GM23248 (cell line): ENCODE measurements around the gene MYO1E. TPM values are rescaled to one million over a fixed set of nuclear protein-coding genes. Genes with fewer than 3 reads are reported as not detected.
"Not testable (repeated sequence)": the region's sequence is repeated elsewhere in the genome, so short reads cannot be mapped to it uniquely, and the experiment has no call there.

Experiments
- DNase-seq: peaks from one replicate; pipeline ENCODE4 v3.0.0-alpha.2; 2015
- H2AFZ ChIP-seq: fragments of 200-600 bp; sonication (generic); 2 replicates; pipeline ENCODE4 v1.6.1; 2016; ENCODE audit warnings: antibody characterized with exemption
- H3F3A ChIP-seq: fragments of 200-600 bp; sonication (generic); 2 replicates; pipeline ENCODE4 v1.6.1; 2016; ENCODE audit warnings: mild to moderate bottlenecking, antibody characterized with exemption, mixed run types; ENCODE audit not compliant: insufficient read depth
- H3K27ac ChIP-seq: fragments of 200-600 bp; sonication (generic); 2 replicates; pipeline ENCODE4 v1.5.1; 2016; ENCODE audit warnings: mild to moderate bottlenecking
- H3K27me3 ChIP-seq: fragments of 200-600 bp; sonication (generic); replicated peaks from 2 replicates; pipeline ENCODE4 v1.6.1; 2016; ENCODE audit warnings: mild to moderate bottlenecking; ENCODE audit not compliant: insufficient read depth
- H3K36me3 ChIP-seq: fragments of 200-600 bp; sonication (generic); 2 replicates; pipeline ENCODE4 v1.6.1; 2016; ENCODE audit warnings: low read depth, mild to moderate bottlenecking
- H3K4me1 ChIP-seq: fragments of 200-600 bp; sonication (generic); 2 replicates; pipeline ENCODE4 v1.6.1; 2016; ENCODE audit warnings: mild to moderate bottlenecking; ENCODE audit not compliant: insufficient read depth
- H3K4me2 ChIP-seq: fragments of 200-600 bp; sonication (generic); one replicate; pipeline ENCODE4 v1.6.1; 2016; ENCODE audit warnings: mild to moderate bottlenecking; ENCODE audit not compliant: unreplicated experiment
- H3K4me3 ChIP-seq: fragments of 200-600 bp; sonication (generic); 2 replicates; pipeline ENCODE4 v1.5.1; 2016; ENCODE audit warnings: mild to moderate bottlenecking
- H3K79me2 ChIP-seq: fragments of 200-600 bp; sonication (generic); 2 replicates; pipeline ENCODE4 v1.6.1; 2016; ENCODE audit warnings: mild to moderate bottlenecking; ENCODE audit not compliant: insufficient read depth
- H3K9ac ChIP-seq: fragments of 200-600 bp; sonication (generic); 2 replicates; pipeline ENCODE4 v1.6.1; 2016; ENCODE audit warnings: mild to moderate bottlenecking
- H3K9me2 ChIP-seq: fragments of 200-600 bp; sonication (generic); 2 replicates; pipeline ENCODE4 v1.6.1; 2016; ENCODE audit warnings: mixed run types, mild to moderate bottlenecking, moderate library complexity; ENCODE audit not compliant: insufficient read depth
- H3K9me3 ChIP-seq: fragments of 200-600 bp; sonication (generic); one replicate; pipeline ENCODE4 v1.6.1; 2017; ENCODE audit warnings: low read depth
- H4K20me1 ChIP-seq: fragments of 200-600 bp; sonication (generic); 2 replicates; pipeline ENCODE4 v1.6.0; 2016; ENCODE audit not compliant: insufficient read depth
- EZH2 ChIP-seq: fragments of 200-600 bp; sonication (generic); IDR thresholded peaks from 2 replicates; pipeline ENCODE4 v1.6.1; 2018; ENCODE audit warnings: antibody characterized with exemption, mild to moderate bottlenecking; ENCODE audit not compliant: insufficient read depth, poor library complexity, severe bottlenecking
- EZH2phosphoT487 ChIP-seq: fragments of 200-600 bp; sonication (generic); IDR thresholded peaks from 2 replicates; pipeline ENCODE4 v1.6.1; 2018; ENCODE audit warnings: antibody characterized with exemption, moderate library complexity, mild to moderate bottlenecking, low read depth; ENCODE audit not compliant: insufficient read depth
- WGBS, 2 experiments: methylation state at CpG; one replicate each; pipeline ENCODE4 v1.1.6; 2015 to 2017; ENCODE audit warnings: low lambda C conversion rate in 2 of 2, low coverage in 1 of 2; ENCODE audit errors: missing lambda C conversion rate in 2 of 2; 5-methylcytosine and 5-hydroxymethylcytosine counted together
- in situ Hi-C: fragments of 300-500 bp; cut with MboI; formaldehyde crosslinking; loops from 2 replicates; pipeline ENCODE4 v1.15.0; 2020
- polyA plus RNA-seq: library from polyadenylated mRNA; unstranded; fragments of >200 nt; fragmentation: Nextera tagmentation; extraction: Ambion mirVana; gene quantifications from 2 replicates; pipeline ENCODE4 v1.2.1, GENCODE V29; 2016
- total RNA-seq: library from RNA; depleted of rRNA; stranded (reverse); fragments of >200 nt; shearing (Covaris generic); gene quantifications from 2 replicates; pipeline ENCODE4 v1.2.3, GENCODE V29; 2014

Gene MYO1E
- total and polyA plus RNA-seq, 2 experiments from 2014 or later: 155 to 190 TPM

- TF ChIP-seq EZH2 (no peak), EZH2phosphoT487 (no peak)
- peaks cover 7% of the 10 kb centered on the region for H3K36me3 ChIP-seq
- H3K4me3 ChIP-seq: no peak overlapping the region
- H3K27ac ChIP-seq: no peak overlapping the region
- no peak overlapping the region for H3K9ac ChIP-seq
- H3K9me3 ChIP-seq: no peaks in the 10 kb centered on the region
- no peak overlapping the region for H3K4me2 ChIP-seq
- H3K27me3 ChIP-seq: no peaks in the 10 kb centered on the region
- 92 to 93% methylated on average over 5 of the region's 5 CpGs for WGBS, 2 experiments
- peaks cover 29% of the 10 kb centered on the region for H3F3A ChIP-seq
- H3K4me1 ChIP-seq: peaks cover 21% of the 10 kb centered on the region
- in situ Hi-C loops: no loop called here
- H3K79me2 ChIP-seq: peaks cover 100% of the 10 kb centered on the region
- no peak for DNase-seq
- H2AFZ ChIP-seq: no peak overlapping the region
- no peaks in the 10 kb centered on the region; the same call in 1 of the 2 replicates for H4K20me1 ChIP-seq
- no peaks in the 10 kb centered on the region for H3K9me2 ChIP-seq
Measured at GRCh38 chr15:59340325-59340724, 32.3 kb downstream of the MYO1E start.

- Histone ChIP-seq H3K27me3 (no peaks in the 10 kb centered on the region), H3F3A (peaks cover 36% of the 10 kb centered on the region), H3K4me3 (no peak overlapping the region), H3K9me3 (no peaks in the 10 kb centered on the region), H3K4me2 (peak overlapping the region; percentile 5), H3K9me2 (no peaks in the 10 kb centered on the region), H3K4me1 (peaks cover 31% of the 10 kb centered on the region), H4K20me1 (no peaks in the 10 kb centered on the region), H3K27ac (peak overlapping the region; percentile 34), H3K9ac (no peak overlapping the region), H3K36me3 (peaks cover 7% of the 10 kb centered on the region), H3K79me2 (peaks cover 100% of the 10 kb centered on the region), H2AFZ (no peak overlapping the region)
- in situ Hi-C loops: no loop called here
- DNase-seq: peak; percentile 78
- WGBS, 2 experiments: 43 to 54% methylated on average over 3 of the region's 3 CpGs
- TF ChIP-seq EZH2: no peak
- no peak for TF ChIP-seq EZH2phosphoT487
Measured at GRCh38 chr15:59339252-59339672, 33.4 kb downstream of the MYO1E start.

- no peak overlapping the region for H3K9ac ChIP-seq
- H3K4me2 ChIP-seq: no peak overlapping the region
- peaks cover 32% of the 10 kb centered on the region for H3K4me1 ChIP-seq
- H3K27me3 ChIP-seq: no peaks in the 10 kb centered on the region
- DNase-seq: no peak
- WGBS, 2 experiments: 94 to 100% methylated on average over 1 of the region's 1 CpG
- H2AFZ ChIP-seq: no peak overlapping the region
- no peaks in the 10 kb centered on the region for H3K9me2 ChIP-seq
- H3K27ac ChIP-seq: no peak overlapping the region
- in situ Hi-C loops: no loop called here
- H4K20me1 ChIP-seq: no peaks in the 10 kb centered on the region
- H3F3A ChIP-seq: peaks cover 37% of the 10 kb centered on the region
- H3K9me3 ChIP-seq: no peaks in the 10 kb centered on the region
- no peak overlapping the region for H3K4me3 ChIP-seq
- TF ChIP-seq EZH2: no peak
- no peak for TF ChIP-seq EZH2phosphoT487
- peaks cover 100% of the 10 kb centered on the region for H3K79me2 ChIP-seq
- H3K36me3 ChIP-seq: peaks cover 7% of the 10 kb centered on the region
Measured at GRCh38 chr15:59338414-59338813, 34.3 kb downstream of the MYO1E start.

- H4K20me1 ChIP-seq, H3K9me2 ChIP-seq, H3K27me3 ChIP-seq, H3K27ac ChIP-seq, H2AFZ ChIP-seq, H3K9me3 ChIP-seq, in situ Hi-C loops, H3K4me2 ChIP-seq, DNase-seq, H3K36me3 ChIP-seq, H3K4me3 ChIP-seq, H3K9ac ChIP-seq: not testable (repeated sequence)
- peaks cover 100% of the 10 kb centered on the region for H3K79me2 ChIP-seq
- peaks cover 36% of the 10 kb centered on the region for H3K4me1 ChIP-seq
- 98 to 100% methylated on average over 3 to 4 of the region's 4 CpGs for WGBS, 2 experiments
- H3F3A ChIP-seq: peaks cover 26% of the 10 kb centered on the region
Measured at GRCh38 chr15:59336725-59337124, 35.9 kb downstream of the MYO1E start.

GRCh38 chr15:59335207-59335786, 37.4 kb downstream of the MYO1E start:
- peak; percentile 45 for DNase-seq
- H4K20me1 ChIP-seq: no peaks in the 10 kb centered on the region
- no peak overlapping the region for H2AFZ ChIP-seq
- H3K9me3 ChIP-seq: no peaks in the 10 kb centered on the region
- H3K4me3 ChIP-seq: no peak overlapping the region
- no peak for TF ChIP-seq EZH2phosphoT487
- TF ChIP-seq EZH2: no peak
- peak overlapping the region; percentile 10 for H3K4me2 ChIP-seq
- H3K36me3 ChIP-seq: no peaks in the 10 kb centered on the region
- peak overlapping the region; percentile 27 for H3K27ac ChIP-seq
- no peaks in the 10 kb centered on the region for H3K9me2 ChIP-seq
- no peaks in the 10 kb centered on the region for H3K27me3 ChIP-seq
- in situ Hi-C loops: no loop called here
- H3K79me2 ChIP-seq: peaks cover 100% of the 10 kb centered on the region
- peaks cover 46% of the 10 kb centered on the region for H3K4me1 ChIP-seq
- H3F3A ChIP-seq: peaks cover 34% of the 10 kb centered on the region
- WGBS, 2 experiments: 56 to 60% methylated on average over 10 of the region's 10 CpGs
- H3K9ac ChIP-seq: no peak overlapping the region
